Liver (tissue), 3 donors: Measurements from ENCODE around the gene KIAA0513.

ENCODE experiments used
- ATF3 ChIP-seq: IDR thresholded peaks from 2 replicates; pipeline ENCODE4 v1.6.1; 2016; ENCODE audit warnings: antibody characterized with exemption
- CTCF ChIP-seq: fragments of 150-350 bp; IDR thresholded peaks from 2 replicates; pipeline ENCODE4 v1.5.1; 2017; ENCODE audit warnings: improper control_type of control experiment, low read depth, low read length; ENCODE audit not compliant: missing input control
- EGR1 ChIP-seq, 2 donors: IDR thresholded peaks; 2 replicates each; pipeline ENCODE4 v1.6.1; 2016 to 2018; ENCODE audit warnings: antibody characterized with exemption in 2 of 2, low read depth in 2 of 2
- GABPA ChIP-seq, 2 donors: IDR thresholded peaks in 1 of 2; conservative IDR thresholded peaks in 1 of 2; 2 replicates each; pipeline ENCODE4 v1.6.1; 2016; ENCODE audit warnings: antibody characterized with exemption in 2 of 2, mild to moderate bottlenecking in 1 of 2, moderate library complexity in 1 of 2
- JUND ChIP-seq, 2 donors: IDR thresholded peaks; 2 replicates each; pipeline ENCODE4 v1.6.1; 2016; ENCODE audit warnings: antibody characterized with exemption in 2 of 2
- MAX ChIP-seq: IDR thresholded peaks from 2 replicates; pipeline ENCODE4 v1.6.1; 2016; ENCODE audit warnings: antibody characterized with exemption
- RAD21 ChIP-seq, 2 donors: IDR thresholded peaks; 2 replicates each; pipeline ENCODE4 v1.6.1; 2016; ENCODE audit warnings: antibody characterized with exemption in 2 of 2, mild to moderate bottlenecking in 2 of 2
- REST ChIP-seq: IDR thresholded peaks from 2 replicates; pipeline ENCODE4 v1.6.1; 2016; ENCODE audit warnings: antibody characterized with exemption, mild to moderate bottlenecking
- RXRA ChIP-seq, 2 donors: IDR thresholded peaks; 2 replicates each; pipeline ENCODE4 v1.6.1; 2017 to 2018; ENCODE audit warnings: antibody characterized with exemption in 2 of 2, mild to moderate bottlenecking in 1 of 2
- SP1 ChIP-seq: IDR thresholded peaks from 2 replicates; pipeline ENCODE4 v1.6.1; 2018; ENCODE audit warnings: antibody characterized with exemption, mild to moderate bottlenecking
- TAF1 ChIP-seq: conservative IDR thresholded peaks from 2 replicates; pipeline ENCODE4 v1.6.1; 2016; ENCODE audit warnings: antibody characterized with exemption, mild to moderate bottlenecking
- YY1 ChIP-seq: IDR thresholded peaks from 2 replicates; pipeline ENCODE4 v1.6.1; 2016; ENCODE audit warnings: antibody characterized with exemption, mild to moderate bottlenecking
- donor health status: healthy.
- donor health status: healthy.

GRCh38 chr16:85103114-85104079, 75.8 kb downstream of the KIAA0513 start:
- TF ChIP-seq CTCF (no peak), ATF3 (no peak), EGR1 (IDR thresholded peaks at IDR 0.05; ENCODE audit: low read depth in 2 of 2) (no peak), RAD21 (IDR thresholded peaks at IDR 0.05) (no peak), GABPA (IDR thresholded peaks at IDR 0.05 in 1 of 2, conservative IDR thresholded peaks at IDR 0.05 in 1 of 2) (no peak), YY1 (no peak), TAF1 (no peak), RXRA (IDR thresholded peaks at IDR 0.05) (no peak), SP1 (no peak), JUND (IDR thresholded peaks at IDR 0.05) (no peak), REST (no peak), MAX (no peak)
